ENCODE results near the gene ZBTB22. TPM values are rescaled to one million over a fixed set of nuclear protein-coding genes. Genes with fewer than 3 reads are reported as not detected.
A peak's percentile ranks its signal among the peaks of the same experiment; 100 is the strongest.

ZBTB22 gene
- total and polyA plus RNA-seq, 2 donors (not counting 1 experiment from before 2014, with no cell fraction given) = 25.9 to 39.7 TPM

GRCh38 chr6:33279257-33279695 lies 38.3 kb downstream of the ZBTB22 start:
- TF ChIP-seq EZH2 (IDR thresholded peaks at IDR 0.05; ENCODE audit: borderline replicate concordance, insufficient read depth, low read depth, low read length, poor library complexity, severe bottlenecking) (no peak), CTCF (IDR thresholded peaks at IDR 0.05) (no peak)
- Histone ChIP-seq H3K9ac (ENCODE audit: low read length) (no peak overlapping the region), H3K27me3 (replicated peaks in 1 of 4; ENCODE audit: control extremely low read depth in 1 of 4, control insufficient read depth in 3 of 4, insufficient read depth in 4 of 4, low read length in 3 of 4) (no peaks in the 10 kb centered on the region), H3K9me3 (ENCODE audit: control extremely low read depth in 1 of 3, control insufficient read depth in 2 of 3, insufficient read depth in 1 of 3, low read length in 2 of 3) (no peaks in the 10 kb centered on the region), H3K4me2 (replicated peaks; ENCODE audit: low read depth, low read length, poor library complexity, severe bottlenecking) (peak overlapping the region; percentile 12), H4K20me1 (ENCODE audit: control insufficient read depth, insufficient read depth, low read length, poor library complexity, severe bottlenecking) (peaks cover 50% of the 10 kb centered on the region), H3K36me3 (replicated peaks in 1 of 2; ENCODE audit: control extremely low read depth in 1 of 2, control insufficient read depth in 1 of 2, extremely low read depth in 1 of 2, insufficient read depth in 2 of 2, low read length in 1 of 2) (peaks cover 5 to 62% of the 10 kb centered on the region in 2 experiments), H3K4me3 (ENCODE audit: control extremely low read depth in 1 of 5, extremely low read depth in 1 of 5, insufficient read depth in 1 of 5, low read depth in 2 of 5, low read length in 4 of 5) (no peak overlapping the region), H3K79me2 (ENCODE audit: control insufficient read depth, insufficient read depth, low read length) (peaks cover 25% of the 10 kb centered on the region), H2AFZ (ENCODE audit: insufficient read depth, low read depth, low read length, poor library complexity, severe bottlenecking) (no peak overlapping the region), H3K4me1 (ENCODE audit: control insufficient read depth in 2 of 2, insufficient read depth in 2 of 2, low read length in 2 of 2) (peaks cover 36 to 47% of the 10 kb centered on the region in 2 donors), H3K27ac (ENCODE audit: low read length in 2 of 2) (peak overlapping the region in 1 of 2 donors; percentile 26)
- 91% methylated on average over 10 of the region's 13 CpGs for WGBS (ENCODE audit: insufficient coverage)
- Mint-ChIP-seq H3K4me1 (peaks cover 50% of the 10 kb centered on the region), H3K9me3 (ENCODE audit: insufficient read depth) (no peaks in the 10 kb centered on the region), H3K27me3 (no peaks in the 10 kb centered on the region), H3K4me3 (no peak overlapping the region), H3K27ac (peak overlapping the region; percentile 46)
- ChIA-PET POLR2A (interaction anchor here (0.7 to 5.1 kb wide), 2 partner anchors 10 to 345 kb away, joined by 3 to 39 read pairs; partner anchors contain the start of genes PFDN6 and WDR46), CTCF (interaction anchor here (1.4 to 3.9 kb wide), 4 partner anchors 10 to 66 kb away, joined by 3 to 41 read pairs (median 23); partner anchors contain the start of genes PFDN6, RGL2 and WDR46)
- intact Hi-C loops (cut with micrococcal nuclease) = no loop called here
- ATAC-seq (ENCODE audit: low read depth) (no peak), DNase-seq (no peak)

GRCh38 chr6:33278810-33279209 lies 38.7 kb downstream of the ZBTB22 start:
- intact Hi-C loops (cut with micrococcal nuclease) = no loop called here
- H3K36me3 ChIP-seq (replicated peaks in 1 of 2; ENCODE audit: control extremely low read depth in 1 of 2, control insufficient read depth in 1 of 2, extremely low read depth in 1 of 2, insufficient read depth in 2 of 2, low read length in 1 of 2) = peaks cover 5 to 63% of the 10 kb centered on the region in 2 experiments
- DNase-seq (no peak), ATAC-seq (ENCODE audit: low read depth) (no peak)
- ChIA-PET CTCF (interaction anchor here (1.4 to 3.9 kb wide), 9 partner anchors 8 to 147 kb away, joined by 3 to 41 read pairs (median 10); partner anchors contain the start of genes PFDN6, RGL2 and WDR46), POLR2A (interaction anchor here (2.4 to 5.1 kb wide), 3 partner anchors 10 to 39 kb away, joined by 10 to 39 read pairs (median 24); partner anchors contain the start of genes PFDN6, WDR46 and ZBTB22)
- H2AFZ ChIP-seq (ENCODE audit: insufficient read depth, low read depth, low read length, poor library complexity, severe bottlenecking) = no peak overlapping the region
- no CpG with 5 or more reads among the region's 3 CpGs for WGBS (ENCODE audit: insufficient coverage)
- no peak for TF ChIP-seq CTCF (IDR thresholded peaks at IDR 0.05)
- no peak for TF ChIP-seq EZH2 (IDR thresholded peaks at IDR 0.05; ENCODE audit: borderline replicate concordance, insufficient read depth, low read depth, low read length, poor library complexity, severe bottlenecking)
- no peaks in the 10 kb centered on the region for H3K9me3 Mint-ChIP-seq (ENCODE audit: insufficient read depth)
- peak overlapping the region; percentile 95 for H3K4me2 ChIP-seq (replicated peaks; ENCODE audit: low read depth, low read length, poor library complexity, severe bottlenecking)
- H3K27ac ChIP-seq (ENCODE audit: low read length in 2 of 2) = peak overlapping the region in 1 of 2 donors; percentile 87
- peaks cover 52% of the 10 kb centered on the region for H4K20me1 ChIP-seq (ENCODE audit: control insufficient read depth, insufficient read depth, low read length, poor library complexity, severe bottlenecking)
- no peak overlapping the region for H3K4me3 ChIP-seq (ENCODE audit: control extremely low read depth in 1 of 5, extremely low read depth in 1 of 5, insufficient read depth in 1 of 5, low read depth in 2 of 5, low read length in 4 of 5)
- peak overlapping the region; percentile 98 for H3K27ac Mint-ChIP-seq
- H3K79me2 ChIP-seq (ENCODE audit: control insufficient read depth, insufficient read depth, low read length) = peaks cover 24% of the 10 kb centered on the region
- no peaks in the 10 kb centered on the region for H3K27me3 ChIP-seq (replicated peaks in 1 of 4; ENCODE audit: control extremely low read depth in 1 of 4, control insufficient read depth in 3 of 4, insufficient read depth in 4 of 4, low read length in 3 of 4)
- peaks cover 40 to 51% of the 10 kb centered on the region in 2 donors for H3K4me1 ChIP-seq (ENCODE audit: control insufficient read depth in 2 of 2, insufficient read depth in 2 of 2, low read length in 2 of 2)
- H3K4me1 Mint-ChIP-seq = peaks cover 53% of the 10 kb centered on the region
- H3K9me3 ChIP-seq (ENCODE audit: control extremely low read depth in 1 of 3, control insufficient read depth in 2 of 3, insufficient read depth in 1 of 3, low read length in 2 of 3) = no peaks in the 10 kb centered on the region
- no peak overlapping the region for H3K9ac ChIP-seq (ENCODE audit: low read length)
- H3K4me3 Mint-ChIP-seq = peak overlapping the region; percentile 92
- H3K27me3 Mint-ChIP-seq = no peaks in the 10 kb centered on the region
